Breast epithelium (tissue), 4 donors: ENCODE measurements around the gene NADK. TPM values are rescaled to one million over a fixed set of nuclear protein-coding genes. Genes with fewer than 3 reads are reported as not detected.
"Not testable (repeated sequence)": the region's sequence is repeated elsewhere in the genome, so short reads cannot be mapped to it uniquely, and the experiment has no call there.

Source experiments
- DNase-seq, 2 donors: peaks; one replicate each; pipeline ENCODE4 v3.0.0-alpha.2; 2019; ENCODE audit warnings: low spot score in 2 of 2
- H3K27ac ChIP-seq, 2 donors: fragments of 200-600 bp; sonication (generic) in 1 of 2; one replicate each; pipeline ENCODE4 v1.5.1; 2016 to 2019; ENCODE audit warnings: mild to moderate bottlenecking in 1 of 2
- H3K27me3 ChIP-seq, 2 donors: fragments of 200-600 bp; sonication (generic) in 1 of 2; one replicate each; pipeline versions ENCODE4 v1.5.1 to v1.6.0; 2017 to 2019; ENCODE audit warnings: control low read depth in 1 of 2, mild to moderate bottlenecking in 1 of 2
- H3K36me3 ChIP-seq: fragments of 200-600 bp; one replicate; pipeline ENCODE4 v1.5.1; 2019
- H3K4me1 ChIP-seq, 2 donors: fragments of 200-600 bp; sonication (generic); one replicate each; pipeline ENCODE4 v1.5.1; 2016 to 2019; ENCODE audit warnings: control low read depth in 1 of 2
- H3K4me3 ChIP-seq, 3 donors: fragments of 200-600 bp; sonication (generic); 1 replicate in 2 of 3; 2 replicates in 1 of 3; pipeline ENCODE4 v1.5.1; 2016 to 2019; ENCODE audit warnings: mild to moderate bottlenecking in 3 of 3, moderate library complexity in 2 of 3
- H3K9me3 ChIP-seq, 2 donors: fragments of 200-600 bp; sonication (generic) in 1 of 2; one replicate each; pipeline ENCODE4 v1.5.1; 2016 to 2019; ENCODE audit warnings: control low read depth in 1 of 2
- CTCF ChIP-seq, 3 donors: fragments of 450-650 bp; IDR thresholded peaks; one replicate each; pipeline ENCODE4 v1.5.1; 2016 to 2017; ENCODE audit warnings: antibody characterized with exemption in 3 of 3, mild to moderate bottlenecking in 3 of 3, moderate library complexity in 3 of 3
- POLR2A ChIP-seq: fragments of 450-650 bp; IDR thresholded peaks from one replicate; pipeline ENCODE4 v1.6.1; 2016; ENCODE audit warnings: antibody characterized with exemption, mild to moderate bottlenecking, moderate library complexity
- POLR2AphosphoS5 ChIP-seq, 3 donors: sonication (generic); formaldehyde crosslinking; IDR thresholded peaks; one replicate each; pipeline ENCODE4 v1.6.1; 2017; ENCODE audit warnings: antibody characterized with exemption in 3 of 3
- intact Hi-C: fragments of 100-400 bp; cut with DNase I; formaldehyde crosslinking; loops from one replicate; pipeline ENCODE4 v1.15.1; 2023; ENCODE audit warnings: low total_unique reads
- total RNA-seq, 3 donors: library from RNA; depleted of rRNA; stranded (reverse); fragments of >200 nt; gene quantifications; one replicate each; pipeline ENCODE4 v1.1.0, GENCODE V29; 2016

Gene NADK
- total RNA-seq, 3 donors from 2014 or later, result 71.1 to 89.1 (median 87.4) TPM

DNA sequence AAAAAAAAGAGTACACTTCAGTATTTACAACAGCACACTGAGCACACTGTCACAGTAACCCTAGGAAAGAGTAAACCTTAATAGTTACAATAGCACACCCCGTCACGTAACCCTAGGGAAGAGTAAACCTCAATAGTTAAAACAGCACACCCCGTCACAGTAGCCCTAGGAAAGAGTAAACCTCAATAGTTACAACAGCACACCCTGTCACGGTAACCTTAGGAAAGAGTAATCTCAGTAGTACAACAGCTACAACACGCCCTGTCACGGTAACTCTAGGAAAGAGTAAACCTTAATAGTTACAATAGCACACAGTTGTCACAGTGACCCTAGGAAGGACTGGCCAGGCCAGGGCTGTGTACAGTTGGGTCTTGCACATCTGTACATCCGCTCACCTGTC lies 57.1 kb downstream of the NADK start:
- Histone ChIP-seq H3K36me3 (no peaks in the 10 kb centered on the region), H3K4me3 (no peak overlapping the region), H3K4me1 (no peaks in the 10 kb centered on the region), H3K9me3 (no peaks in the 10 kb centered on the region), H3K27me3 (no peaks in the 10 kb centered on the region), H3K27ac (no peak overlapping the region)
- no peak for TF ChIP-seq POLR2A
- no peak for TF ChIP-seq POLR2AphosphoS5 (IDR thresholded peaks at IDR 0.05)
- TF ChIP-seq CTCF (IDR thresholded peaks at IDR 0.05), result no peak
- intact Hi-C loops, result no loop called here
- DNase-seq, result no peak

DNA sequence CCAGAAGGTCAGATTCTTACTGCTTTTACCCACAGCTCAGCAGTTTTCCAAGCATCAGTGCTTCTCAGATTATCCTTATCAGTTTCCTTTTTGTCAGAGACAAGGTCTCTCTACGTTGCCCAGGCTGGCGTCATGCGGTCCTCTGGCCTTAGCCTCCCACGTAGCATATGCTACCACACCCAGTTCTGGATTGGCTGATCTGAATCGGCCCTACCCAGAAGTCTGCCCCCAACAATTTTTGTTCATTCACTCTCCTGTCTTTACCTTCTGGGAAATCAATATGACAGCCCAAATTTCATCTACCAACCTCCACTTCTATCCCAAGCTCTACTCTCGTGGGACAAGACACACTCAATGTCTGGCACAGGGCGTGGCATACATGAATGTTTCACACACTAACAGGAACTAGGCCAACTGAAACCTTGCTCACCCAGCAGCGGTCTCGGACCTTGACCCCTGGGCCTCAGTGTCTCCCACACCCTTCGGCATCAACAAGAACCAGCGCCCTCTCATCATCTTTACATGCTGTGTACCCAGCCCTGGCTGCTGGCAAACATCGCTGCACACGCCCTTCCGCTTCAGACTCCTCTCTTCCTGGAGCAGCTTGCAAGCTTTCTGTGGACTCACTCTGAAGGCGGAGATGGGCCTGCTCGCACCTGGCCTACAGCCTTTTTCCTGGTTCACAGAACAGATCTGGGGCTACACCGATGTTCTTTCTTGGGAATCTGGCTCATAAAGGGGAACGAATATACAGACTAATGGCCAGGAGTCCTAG lies 63.0 kb downstream of the NADK start:
- not testable (repeated sequence) for H3K36me3 ChIP-seq

GRCh38 chr1:1707897-1708296 lies 70.4 kb downstream of the NADK start:
- H3K36me3 ChIP-seq, DNase-seq, H3K27ac ChIP-seq, H3K4me3 ChIP-seq, H3K9me3 ChIP-seq, H3K4me1 ChIP-seq, H3K27me3 ChIP-seq, intact Hi-C loops: not testable (repeated sequence)

More for the DNA sequence above, 63.0 kb downstream of the NADK start:
- H3K4me3 ChIP-seq, DNase-seq, H3K27ac ChIP-seq, H3K9me3 ChIP-seq, H3K4me1 ChIP-seq, intact Hi-C loops, H3K27me3 ChIP-seq: not testable (repeated sequence)

- H3K27me3 ChIP-seq, H3K4me3 ChIP-seq, intact Hi-C loops, H3K9me3 ChIP-seq, H3K4me1 ChIP-seq, DNase-seq, H3K27ac ChIP-seq, H3K36me3 ChIP-seq: not testable (repeated sequence)
These were observed 71.0 kb downstream of the NADK start for GRCh38 chr1:1707241-1707640.

DNA sequence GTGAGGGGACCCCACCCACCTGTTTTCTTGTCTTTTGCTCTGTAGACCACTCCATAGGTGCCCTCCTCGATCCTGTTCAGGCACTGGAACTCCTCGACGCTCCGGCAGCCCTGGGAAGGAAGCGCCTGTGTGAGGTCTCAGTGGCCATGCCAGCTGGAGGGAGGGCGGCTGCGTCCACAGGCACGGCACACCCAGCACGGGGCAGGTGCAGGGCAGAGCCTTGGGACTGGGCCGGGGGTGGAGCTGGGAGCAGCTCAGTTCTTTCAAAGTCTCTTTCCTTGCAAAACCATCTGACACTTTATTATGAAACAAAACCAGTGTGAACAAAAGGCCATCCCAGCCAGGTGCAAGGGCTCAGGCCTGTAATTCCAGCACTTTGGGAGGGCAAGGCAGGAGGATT lies 72.6 kb downstream of the NADK start:
- H3K27me3 ChIP-seq, DNase-seq, H3K9me3 ChIP-seq, H3K36me3 ChIP-seq, intact Hi-C loops, H3K27ac ChIP-seq, H3K4me3 ChIP-seq, H3K4me1 ChIP-seq: not testable (repeated sequence)

DNA sequence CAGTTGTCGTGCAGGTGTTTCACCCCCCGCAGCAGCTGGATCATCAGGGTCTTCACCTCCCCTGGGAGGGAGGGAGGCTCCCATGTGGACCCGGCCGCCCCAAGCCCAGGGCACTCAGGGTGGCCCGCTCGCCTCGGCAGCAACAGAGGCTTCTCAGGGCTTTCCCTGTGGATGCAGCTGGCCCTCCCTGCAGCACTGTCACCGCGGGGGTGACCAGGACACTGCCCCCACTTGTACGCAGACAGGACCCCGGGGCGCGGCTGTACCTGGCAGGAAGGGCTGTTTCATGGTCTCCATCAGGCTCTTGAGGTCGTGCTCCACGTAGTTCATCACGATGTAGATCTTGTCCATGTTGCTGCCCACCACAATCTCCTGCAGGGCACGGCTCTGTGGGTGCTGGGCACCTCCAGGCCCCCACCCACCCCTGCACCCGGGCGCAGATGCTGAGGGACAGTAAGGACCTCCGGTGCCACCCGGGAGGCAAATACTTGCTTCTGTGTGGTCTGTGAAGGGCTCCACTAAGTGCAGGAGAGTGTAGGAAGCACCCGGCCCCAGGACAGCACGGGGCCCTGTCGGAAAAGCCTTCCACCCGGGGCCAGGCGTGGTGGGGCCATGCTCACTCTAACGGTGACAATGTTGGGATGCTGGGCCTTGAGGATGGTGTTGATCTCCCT lies 73.8 kb downstream of the NADK start:
- H3K4me1 ChIP-seq, H3K4me3 ChIP-seq, DNase-seq, H3K36me3 ChIP-seq, H3K27me3 ChIP-seq, intact Hi-C loops, H3K9me3 ChIP-seq, H3K27ac ChIP-seq: not testable (repeated sequence)

DNA sequence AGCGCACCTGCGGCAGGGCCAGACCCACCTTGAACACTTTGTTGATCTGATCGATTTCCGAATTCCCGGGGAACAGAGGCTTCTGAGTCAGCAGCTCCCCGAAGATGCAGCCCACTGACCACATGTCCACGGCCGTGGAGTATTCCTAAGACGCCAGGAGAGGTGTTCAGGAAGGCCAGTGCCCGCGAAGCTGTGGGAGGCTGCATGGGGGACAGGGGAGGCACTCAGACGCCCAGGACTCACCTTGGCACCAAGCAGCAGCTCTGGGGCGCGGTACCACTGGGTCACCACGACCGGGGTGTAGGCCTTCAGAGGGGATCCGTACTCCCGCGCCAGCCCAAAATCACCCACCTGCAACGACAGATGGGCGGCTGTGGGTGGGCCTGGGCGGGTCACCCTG lies 74.5 kb downstream of the NADK start:
- Histone ChIP-seq H3K36me3 (no peaks in the 10 kb centered on the region), H3K4me3 (no peak overlapping the region), H3K9me3 (no peaks in the 10 kb centered on the region), H3K27me3 (no peaks in the 10 kb centered on the region), H3K4me1 (no peaks in the 10 kb centered on the region), H3K27ac (no peak overlapping the region)
- intact Hi-C loops, result no loop called here
- no peak for DNase-seq
- TF ChIP-seq POLR2A (no peak), CTCF (IDR thresholded peaks at IDR 0.05) (no peak)

GRCh38 chr1:1702506-1702905 lies 75.8 kb downstream of the NADK start:
- H3K4me3 ChIP-seq, DNase-seq, H3K27ac ChIP-seq, H3K27me3 ChIP-seq, H3K9me3 ChIP-seq, H3K4me1 ChIP-seq, intact Hi-C loops, H3K36me3 ChIP-seq: not testable (repeated sequence)

Other genes starting within 250 kb of the NADK start
- gene TMEM240, start 237.8 kb downstream of the NADK start, total RNA-seq, result 1 to 10 TPM; 3.5 to 8.8 (median 3.8) TPM
- gene SSU72, start 203.6 kb downstream of the NADK start, total RNA-seq, result 100 to 1,000 TPM; 100 to 125 (median 114) TPM
- gene FNDC10, start 178.3 kb downstream of the NADK start, total RNA-seq, result 1 to 10 TPM in 1 of 3 donors, under 1 TPM in 2; 0.48 to 2.9 (median 0.98) TPM
- gene MIB2, start 163.0 kb downstream of the NADK start, total RNA-seq, result 10 to 100 TPM; 32.0 to 69.5 (median 48.9) TPM
- gene MMP23B, start 146.3 kb downstream of the NADK start, total RNA-seq, result 10 to 100 TPM in 1 of 3 donors, 1 to 10 TPM in 2; 2.7 to 15.5 (median 7.5) TPM
- gene CDK11B, start 119.5 kb downstream of the NADK start, total RNA-seq, result 10 to 100 TPM; 17.4 to 30.3 (median 26.2) TPM
- 10 to 100 TPM; 37.3 to 96.4 (median 45.6) TPM for gene SLC35E2B, start 85.7 kb downstream of the NADK start, total RNA-seq
- 10 to 100 TPM; 27.8 to 51.8 (median 41.6) TPM for gene CDK11A, start 54.1 kb downstream of the NADK start, total RNA-seq
- gene GNB1, start 112.6 kb upstream of the NADK start, total RNA-seq, result 100 to 1,000 TPM; 108 to 138 (median 123) TPM
- gene CALML6, start 136.8 kb upstream of the NADK start, total RNA-seq, result 1 to 10 TPM in 1 of 3 donors, under 1 TPM in 1, not detected in 1; 0.33 to 1.2 TPM
- 1 to 10 TPM in 2 of 3 donors, not detected in 1; 1.6 to 2.9 TPM for gene TMEM52, start 140.8 kb upstream of the NADK start, total RNA-seq
- under 1 TPM in 2 of 3 donors, not detected in 1; 0.29 to 0.98 TPM for gene CFAP74, start 225.3 kb upstream of the NADK start, total RNA-seq
- gene GABRD, start 240.9 kb upstream of the NADK start, total RNA-seq, result not detected